ENCODE data around the gene CDK14.

CDK14 gene

DNA sequence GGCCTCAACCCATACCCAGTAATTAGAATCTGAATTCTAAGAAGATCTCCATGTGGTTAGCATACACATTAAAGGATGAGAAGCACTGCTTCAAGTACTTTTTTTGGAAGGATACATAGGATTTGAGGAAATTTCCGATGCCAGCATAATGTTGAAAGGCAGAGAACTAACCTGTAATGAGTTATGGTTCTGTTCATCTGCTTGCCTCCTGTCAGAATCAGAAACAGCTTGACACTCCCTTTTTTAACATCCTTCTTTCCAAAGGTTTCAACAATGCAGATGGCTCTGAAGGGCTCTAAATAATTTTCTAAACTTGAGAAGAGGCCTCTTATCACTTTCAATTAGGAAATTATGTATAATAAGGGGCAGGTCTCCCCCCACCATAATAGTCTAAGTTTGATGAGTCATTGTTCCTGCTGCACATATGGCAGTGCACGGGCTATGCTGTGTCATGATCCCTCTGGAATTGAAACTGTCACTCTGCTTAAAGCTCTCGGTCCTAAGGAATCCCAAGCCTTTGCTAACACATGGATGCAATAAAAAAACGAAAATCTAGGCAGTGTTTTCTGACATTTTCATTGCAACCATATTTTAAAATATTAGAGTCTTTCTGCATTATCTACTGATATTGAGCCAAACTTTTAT, 376.9 kb downstream of the CDK14 start:
- DNase-seq: no peak

DNA sequence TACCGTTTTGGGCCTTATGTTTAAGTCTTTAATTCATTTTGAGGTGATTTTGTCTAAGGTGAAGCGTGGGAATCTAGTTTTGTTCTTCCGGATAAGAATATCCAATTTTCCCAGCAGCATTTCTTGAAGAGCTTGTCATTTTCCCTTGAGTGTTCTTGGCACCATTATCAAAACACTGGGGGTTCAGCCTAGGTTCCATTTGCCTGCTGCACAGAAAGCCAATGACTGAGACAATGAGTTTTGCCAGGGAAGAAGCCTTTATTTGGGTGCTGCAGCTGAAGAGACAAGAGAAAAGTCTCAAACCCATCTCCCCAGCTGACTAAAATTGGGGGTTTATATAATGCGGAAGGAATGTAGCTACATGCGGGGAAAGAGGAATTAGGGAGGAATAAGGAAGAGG, 380.9 kb downstream of the CDK14 start:
- DNase-seq: no peak

DNA sequence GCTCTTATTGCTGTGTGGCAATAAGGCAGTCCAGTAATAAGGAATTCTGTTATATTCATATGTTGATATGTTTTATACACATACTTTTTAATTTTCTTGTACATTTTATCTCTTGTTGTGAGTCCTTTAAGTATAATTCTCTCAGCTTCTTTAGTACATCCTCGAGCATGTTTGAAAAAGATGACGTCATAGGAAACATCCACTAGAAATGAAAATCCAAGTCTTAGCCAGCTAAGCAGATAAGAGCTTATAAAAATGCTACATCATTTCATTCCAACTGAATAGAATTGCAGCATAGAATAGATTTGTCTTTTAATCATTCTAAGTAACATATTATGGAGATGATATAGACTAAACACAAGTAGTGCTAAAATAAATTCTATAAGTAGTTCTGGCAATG, 384.4 kb downstream of the CDK14 start:
- no peak for DNase-seq

DNA sequence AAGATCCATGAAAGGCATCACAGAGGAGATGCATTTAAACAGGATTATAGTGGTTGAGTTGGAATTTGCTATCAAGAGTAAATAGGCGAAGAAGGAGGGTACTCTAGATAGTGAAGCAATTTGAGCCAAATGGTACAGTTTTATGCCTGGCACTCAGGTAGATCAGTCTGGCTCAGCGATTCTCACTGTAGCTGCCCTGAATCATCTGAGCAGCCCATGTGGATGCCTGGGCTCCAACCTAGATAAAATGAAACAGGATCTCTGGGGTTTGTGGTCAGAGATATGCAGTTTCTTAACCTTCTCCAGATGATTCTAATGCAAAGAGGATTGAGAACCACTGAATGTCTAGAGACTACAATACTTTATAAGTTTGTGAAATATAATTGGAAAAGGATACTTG, 386.1 kb downstream of the CDK14 start:
- DNase-seq: no peak

DNA sequence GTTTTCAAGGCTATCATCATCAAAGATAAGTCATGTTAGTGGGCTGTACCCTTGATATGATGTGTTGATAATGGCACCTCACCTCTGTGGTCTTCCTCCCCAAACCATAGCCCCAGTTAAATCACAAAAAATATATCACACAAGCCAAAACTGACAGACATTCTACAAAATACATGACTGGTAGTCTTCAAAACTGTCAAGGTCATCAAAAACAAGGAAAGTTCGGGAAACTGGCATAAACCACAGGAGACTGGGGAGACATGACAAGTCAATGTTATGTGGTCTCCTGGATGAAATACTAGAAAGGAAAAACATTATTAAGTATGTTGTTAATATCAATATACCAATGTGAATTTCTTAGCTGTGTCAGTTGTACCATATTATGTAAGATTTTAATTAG, 388.6 kb downstream of the CDK14 start:
- DNase-seq: no peak

DNA sequence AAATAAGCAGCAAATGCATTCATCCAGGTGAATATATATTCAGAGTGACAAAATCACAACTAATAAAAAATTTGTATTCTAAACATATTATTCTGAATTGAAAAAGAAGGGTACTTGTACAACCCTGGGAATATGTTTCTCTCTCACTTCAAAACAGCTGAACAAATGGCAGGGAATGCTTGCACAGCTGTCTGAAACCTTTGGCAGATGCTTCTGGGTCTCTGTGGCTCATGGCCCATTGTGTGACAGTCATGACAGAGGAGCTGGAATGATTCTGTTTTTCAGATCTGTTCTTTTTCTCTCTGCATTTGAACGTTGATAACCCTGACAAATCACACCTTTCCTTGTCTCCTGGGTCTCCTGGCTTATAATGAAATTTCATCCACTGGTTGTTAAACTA, 392.4 kb downstream of the CDK14 start:
- DNase-seq: peak; percentile 71

DNA sequence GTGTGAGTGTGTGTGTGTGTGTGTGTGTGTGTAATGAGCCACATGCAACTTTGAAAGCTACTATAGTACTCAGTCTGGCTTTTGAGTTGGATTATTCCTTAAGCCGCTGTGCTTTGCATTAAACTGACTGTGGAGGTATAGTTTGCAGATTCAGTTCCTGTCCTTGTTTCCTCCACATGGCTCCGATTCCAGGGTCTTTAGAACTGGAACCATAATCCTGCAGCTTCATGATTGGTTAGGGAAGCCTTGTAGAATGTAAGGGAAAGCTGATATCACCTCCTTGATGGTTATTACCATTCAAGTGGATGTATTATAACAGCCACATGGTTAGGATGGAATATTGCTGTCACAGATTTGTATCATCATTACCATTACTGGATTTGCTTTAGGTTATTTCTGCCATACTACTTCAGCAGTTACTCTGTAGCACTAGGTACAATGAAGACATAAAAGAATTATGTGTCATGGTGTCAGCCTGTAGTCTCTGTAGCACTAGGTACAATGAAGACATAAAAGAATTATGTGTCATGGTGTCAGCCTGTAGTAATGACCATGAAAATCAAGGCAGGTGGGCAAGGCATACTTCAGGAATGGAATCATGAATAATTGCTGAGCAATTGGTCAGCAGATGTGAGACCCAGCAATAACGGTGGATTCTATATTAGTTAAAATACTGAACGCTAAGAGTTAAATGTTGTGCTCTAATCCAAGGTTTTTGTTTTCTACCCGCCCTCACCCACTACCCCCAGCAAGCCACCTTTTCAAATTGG, 393.1 kb downstream of the CDK14 start:
- DNase-seq: peak; percentile 31

DNA sequence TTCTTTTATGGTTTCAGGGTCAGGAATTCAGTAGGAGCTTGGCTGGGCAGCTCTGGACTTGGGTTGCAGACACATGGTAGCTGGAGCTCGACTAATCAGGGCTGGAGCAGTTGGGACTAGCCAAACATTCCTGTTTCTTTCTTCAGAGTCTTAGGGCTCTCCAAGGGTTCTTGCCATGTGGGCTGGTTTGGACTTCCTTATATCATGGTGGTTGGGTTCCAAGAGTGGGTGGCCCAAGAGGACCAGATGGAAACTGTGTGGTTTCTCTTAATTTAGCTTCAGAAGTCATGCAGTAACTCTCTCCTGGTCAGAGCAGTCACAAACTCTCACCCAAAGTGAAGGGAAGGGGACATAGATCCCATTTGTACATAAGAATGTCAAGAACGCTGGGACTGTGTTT, 398.0 kb downstream of the CDK14 start:
- no peak for DNase-seq

DNA sequence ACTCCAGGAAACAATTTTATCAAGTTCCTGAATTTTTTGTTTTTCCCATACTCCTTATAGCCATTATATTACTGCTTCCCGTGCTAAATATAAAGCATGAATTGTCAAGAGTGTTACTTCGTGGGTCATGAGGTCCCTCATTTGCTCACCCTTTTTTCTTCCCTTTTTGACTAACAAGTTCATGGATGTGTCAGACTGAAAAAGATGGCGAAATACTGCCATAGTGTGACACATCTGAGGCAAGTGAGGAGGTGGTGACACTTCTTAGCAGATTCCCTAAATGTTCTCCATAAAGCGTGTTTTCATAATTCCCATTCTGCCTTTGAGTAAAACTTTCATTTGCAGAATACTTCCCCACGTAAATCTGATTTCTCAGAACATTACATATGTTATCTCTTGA, 398.5 kb downstream of the CDK14 start:
- no peak for DNase-seq

DNA sequence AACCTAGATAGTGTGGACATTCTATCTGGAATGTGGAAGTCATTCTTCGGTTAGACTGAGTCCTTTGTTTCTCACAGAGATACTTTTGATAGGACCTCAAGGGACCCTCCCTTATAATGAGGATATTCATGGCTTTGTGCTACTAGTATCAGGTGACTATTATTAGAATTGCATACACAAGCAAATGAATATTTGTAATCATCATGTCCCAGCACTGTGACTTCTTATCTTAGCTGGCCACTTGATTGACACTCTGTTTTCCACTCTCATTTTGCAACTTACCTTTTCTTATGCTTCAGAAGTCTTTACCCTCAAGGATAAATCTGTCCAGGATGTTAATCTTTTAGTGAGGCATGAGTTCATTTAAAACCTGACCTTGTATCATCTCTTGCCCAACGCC, 399.9 kb downstream of the CDK14 start:
- DNase-seq: no peak

DNA sequence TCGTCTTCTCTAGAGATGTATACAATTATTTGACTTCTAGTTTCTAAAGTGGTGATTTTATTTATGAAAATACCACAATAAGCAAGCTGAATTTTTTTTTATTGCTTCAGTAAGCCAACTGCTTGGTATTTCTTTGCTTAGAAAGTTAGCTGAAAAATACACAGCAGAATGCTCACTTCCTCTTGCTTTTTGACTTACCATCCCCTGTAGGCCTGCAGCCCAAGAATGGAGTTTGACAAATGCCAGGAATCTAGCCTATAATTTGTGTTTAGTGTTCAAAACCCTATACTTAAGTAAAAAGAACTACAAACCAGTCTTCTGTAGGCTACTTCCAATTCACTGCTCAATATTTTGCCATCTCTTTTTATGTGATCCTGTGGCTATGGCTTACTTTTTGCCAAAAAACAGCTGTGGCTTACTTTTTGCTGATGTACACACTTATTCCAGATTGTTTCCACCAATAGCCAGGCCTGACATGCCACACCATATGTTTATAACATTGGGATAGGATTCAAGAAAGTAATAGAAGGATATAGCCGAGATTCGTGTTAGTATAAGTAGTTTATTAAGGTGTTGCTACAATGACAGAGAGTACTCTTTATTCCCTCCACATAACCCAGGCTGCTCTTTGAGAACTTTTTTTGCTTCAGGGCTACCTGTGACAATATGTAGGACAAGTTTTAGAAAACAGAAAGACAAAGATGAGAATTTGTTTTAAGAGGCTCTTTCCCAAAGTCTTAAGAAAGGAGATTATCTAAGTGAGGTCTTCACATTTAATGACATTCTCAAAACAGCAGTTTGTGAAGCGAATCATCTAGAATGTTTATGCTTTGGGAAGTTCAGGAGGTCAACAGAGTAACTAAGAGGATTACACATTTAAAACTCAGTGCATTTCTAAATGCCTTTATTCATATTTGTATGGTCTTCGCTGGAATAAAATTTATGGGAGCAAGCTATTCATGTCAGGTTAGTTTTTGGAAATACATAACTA, 404.2 kb downstream of the CDK14 start:
- DNase-seq: no peak

DNA sequence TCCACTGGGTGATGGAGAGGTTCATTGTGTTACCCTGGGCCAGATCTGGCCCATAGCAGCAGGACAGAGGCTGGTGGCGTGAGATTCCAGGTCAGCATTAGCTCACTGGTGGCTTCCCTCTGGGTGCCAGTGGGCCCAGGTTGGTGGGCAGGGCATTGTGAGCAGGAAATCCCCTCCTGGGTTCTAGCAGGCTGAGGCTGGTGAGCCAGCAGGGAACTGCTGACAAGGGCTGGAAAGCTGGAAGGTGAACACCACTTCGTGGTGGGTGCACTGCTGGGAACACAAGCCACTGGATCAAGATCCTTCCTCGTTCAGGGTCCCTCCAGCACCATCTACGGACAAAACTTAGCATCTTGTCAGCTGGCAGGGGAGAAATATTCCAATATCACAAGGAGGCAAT, 408.9 kb downstream of the CDK14 start:
- DNase-seq: no peak

DNA sequence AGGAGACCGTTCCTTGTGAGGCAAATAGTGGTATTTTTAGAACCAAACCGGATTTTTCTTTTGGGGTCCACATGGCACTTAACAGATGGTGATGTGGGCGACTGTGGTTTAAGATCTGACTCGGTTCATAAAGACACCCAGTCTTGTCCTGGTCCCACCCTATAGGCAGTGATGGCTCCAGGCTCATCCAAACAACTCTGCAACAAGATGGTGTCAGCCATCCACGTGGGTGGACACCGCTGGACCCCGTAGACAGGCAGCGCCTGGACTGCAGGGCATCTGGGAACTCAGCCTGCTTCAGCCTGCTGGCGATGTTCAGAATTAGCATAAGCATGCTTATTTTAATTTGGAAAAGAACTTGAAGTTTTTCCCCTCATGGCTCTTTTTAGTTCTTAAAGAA, 409.7 kb downstream of the CDK14 start:
- DNase-seq: no peak

DNA sequence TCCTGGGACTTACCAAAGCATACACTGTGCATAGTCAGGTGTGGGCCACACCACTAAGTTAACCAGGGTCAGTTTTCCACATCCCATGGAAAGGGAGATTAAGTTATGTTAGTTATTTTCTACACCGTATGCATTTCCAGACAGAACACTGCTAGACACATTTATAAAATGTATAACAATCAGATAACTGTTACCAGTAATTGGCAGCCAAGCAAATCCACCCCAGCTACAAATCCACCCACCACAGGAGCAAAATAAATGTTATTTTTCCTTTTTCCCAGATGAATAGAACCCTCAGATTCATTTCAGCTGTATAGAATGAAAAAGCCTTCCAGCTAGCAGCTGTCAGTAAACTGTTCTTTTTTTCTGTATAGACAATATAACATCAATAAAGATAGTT, 411.2 kb downstream of the CDK14 start:
- DNase-seq: no peak

DNA sequence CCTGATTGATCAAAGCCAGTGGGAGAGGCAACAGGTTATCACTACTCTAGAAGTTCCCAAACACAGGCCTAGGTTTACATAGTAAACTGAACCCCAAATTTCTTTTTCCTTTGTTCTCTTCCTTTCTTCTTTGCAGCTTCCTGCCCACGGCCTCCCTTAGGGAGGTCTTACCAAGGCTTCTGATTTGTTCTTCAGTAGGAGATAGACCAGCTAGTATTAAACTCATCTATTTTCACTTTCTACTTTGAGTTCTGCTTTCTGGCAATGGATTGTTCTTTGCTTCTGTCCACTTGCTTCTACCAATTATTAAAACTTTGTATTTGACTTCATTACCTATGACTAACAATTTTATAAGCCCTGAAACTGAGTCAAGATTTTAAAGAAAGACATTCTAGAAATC, 417.0 kb downstream of the CDK14 start:
- no peak for DNase-seq

DNA sequence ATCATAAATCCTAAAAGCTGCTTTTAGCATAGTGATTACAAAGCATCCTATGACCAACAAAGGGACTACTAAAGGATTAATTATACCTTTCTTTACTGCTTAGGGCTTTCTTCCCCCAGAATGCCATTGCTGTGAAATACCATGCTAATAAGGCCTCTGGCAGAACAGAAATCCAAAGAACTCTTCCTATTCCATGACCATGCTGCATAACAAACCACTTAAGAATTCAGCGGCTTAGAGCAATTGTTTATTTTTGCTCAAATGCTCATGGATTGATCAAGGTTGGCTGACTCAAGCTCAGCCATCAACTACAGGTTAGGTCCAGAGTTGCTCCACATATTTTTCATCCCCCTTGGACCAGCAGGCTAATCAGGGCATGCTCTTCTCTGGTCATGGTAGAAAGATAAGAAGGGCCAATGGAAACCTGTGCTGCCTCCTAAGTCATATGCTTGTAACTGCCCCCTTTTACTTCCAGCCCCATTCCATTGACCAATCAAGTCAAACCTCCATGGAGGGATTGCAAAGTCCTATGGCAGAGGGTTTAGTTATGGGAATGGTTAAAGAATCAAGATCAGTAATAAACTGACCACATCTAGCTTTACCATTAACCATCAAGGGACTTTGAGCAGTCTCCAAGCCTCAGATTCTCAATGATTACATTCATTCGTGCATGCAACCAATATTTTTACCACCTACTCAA, 423.7 kb downstream of the CDK14 start:
- no peak for DNase-seq

DNA sequence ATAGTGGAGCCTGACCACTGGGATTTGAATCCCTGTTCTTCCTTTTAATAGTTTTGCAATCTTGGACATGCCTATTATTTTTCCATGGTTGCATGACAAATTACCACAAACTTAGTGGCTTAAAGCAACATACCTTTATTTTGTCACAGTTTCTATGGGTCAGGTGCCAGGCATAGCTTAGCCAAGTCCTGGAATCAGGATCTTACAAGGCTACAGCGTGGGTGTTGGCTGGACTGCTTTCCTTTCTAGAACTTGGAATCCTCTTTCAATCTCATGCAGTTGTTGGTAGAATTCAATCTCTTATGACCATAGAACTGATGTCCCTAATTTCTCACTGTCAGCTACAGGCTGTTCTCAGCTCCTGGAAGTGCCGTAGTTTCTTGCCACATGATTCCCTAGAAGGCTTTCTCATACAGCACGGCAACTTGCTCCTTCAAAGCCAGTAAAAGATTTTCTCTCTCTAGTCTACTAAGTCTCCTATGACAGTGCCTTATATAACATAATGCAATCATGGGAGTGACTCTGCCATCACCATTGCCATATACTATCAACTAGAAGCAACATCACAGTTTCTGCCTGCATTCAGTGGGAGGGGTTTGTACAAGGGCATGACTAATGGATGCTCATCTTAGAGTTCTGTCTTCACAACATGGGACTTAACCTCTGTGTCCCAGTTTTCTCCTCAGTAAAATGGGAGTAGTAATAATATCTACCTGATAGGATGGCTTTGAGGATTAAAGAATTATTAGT, 424.7 kb downstream of the CDK14 start:
- no peak for DNase-seq

DNA sequence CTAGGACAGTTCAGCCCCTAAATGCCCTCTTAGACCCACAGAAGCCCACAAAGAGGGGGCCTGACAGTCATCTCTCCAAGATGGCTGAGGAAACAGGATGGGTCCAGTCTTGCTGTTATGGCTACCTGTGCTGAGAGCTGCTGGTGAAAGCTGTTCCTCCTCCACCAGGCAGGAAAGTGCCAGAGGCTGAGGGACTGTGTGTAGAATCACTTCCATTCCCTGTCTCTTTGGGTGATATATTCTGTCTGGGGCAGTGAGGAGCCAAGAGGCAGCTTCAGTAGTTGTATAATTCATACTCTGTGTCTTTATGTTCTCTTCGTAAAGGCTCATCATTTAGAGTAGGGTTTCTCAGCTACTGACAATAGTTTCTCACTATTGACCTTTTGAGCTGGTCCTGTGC, 425.8 kb downstream of the CDK14 start:
- DNase-seq: no peak

DNA sequence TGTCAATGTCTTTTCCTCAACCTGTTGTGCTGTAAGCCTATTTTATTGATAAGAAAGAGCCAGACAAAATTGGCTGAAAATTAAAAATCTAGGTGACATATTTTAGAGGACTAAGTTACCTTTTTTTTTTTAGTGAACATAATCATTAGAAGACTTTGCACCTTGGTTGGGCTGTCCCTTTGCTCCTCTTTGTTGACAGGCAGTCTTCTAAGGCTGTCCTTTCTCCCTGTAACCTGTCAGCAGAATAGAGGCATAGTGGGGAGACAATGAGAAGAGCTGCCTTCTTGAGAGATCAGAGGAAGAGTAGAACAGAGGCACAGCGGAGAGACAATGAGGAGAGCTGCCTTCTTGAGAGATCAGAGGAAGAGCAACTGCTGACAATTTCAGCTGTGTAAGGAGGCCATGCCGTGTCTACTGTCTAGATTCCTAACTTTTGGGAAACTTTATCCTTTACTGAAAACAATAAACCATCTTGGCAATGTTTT, 429.8 kb downstream of the CDK14 start:
- no peak for DNase-seq

DNA sequence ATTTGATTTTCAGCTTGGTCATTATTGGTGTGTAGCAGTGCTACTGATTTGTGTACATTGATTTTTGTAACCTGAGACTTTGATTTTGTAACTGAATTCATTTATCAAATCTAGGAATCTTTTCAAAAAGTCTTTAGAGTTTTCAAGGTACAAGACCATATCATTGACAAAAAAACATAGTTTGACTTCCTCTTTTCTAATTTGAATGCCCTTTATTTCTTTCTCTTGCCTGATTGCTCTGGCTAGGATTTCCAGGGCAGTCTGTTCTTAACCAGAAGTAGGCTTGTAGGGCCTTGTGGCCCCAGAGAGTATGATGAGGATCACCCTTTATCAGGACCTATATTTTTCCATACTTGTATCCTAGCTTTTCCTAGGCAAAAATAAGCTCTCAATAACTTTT, 433.6 kb downstream of the CDK14 start:
- DNase-seq: no peak

DNA sequence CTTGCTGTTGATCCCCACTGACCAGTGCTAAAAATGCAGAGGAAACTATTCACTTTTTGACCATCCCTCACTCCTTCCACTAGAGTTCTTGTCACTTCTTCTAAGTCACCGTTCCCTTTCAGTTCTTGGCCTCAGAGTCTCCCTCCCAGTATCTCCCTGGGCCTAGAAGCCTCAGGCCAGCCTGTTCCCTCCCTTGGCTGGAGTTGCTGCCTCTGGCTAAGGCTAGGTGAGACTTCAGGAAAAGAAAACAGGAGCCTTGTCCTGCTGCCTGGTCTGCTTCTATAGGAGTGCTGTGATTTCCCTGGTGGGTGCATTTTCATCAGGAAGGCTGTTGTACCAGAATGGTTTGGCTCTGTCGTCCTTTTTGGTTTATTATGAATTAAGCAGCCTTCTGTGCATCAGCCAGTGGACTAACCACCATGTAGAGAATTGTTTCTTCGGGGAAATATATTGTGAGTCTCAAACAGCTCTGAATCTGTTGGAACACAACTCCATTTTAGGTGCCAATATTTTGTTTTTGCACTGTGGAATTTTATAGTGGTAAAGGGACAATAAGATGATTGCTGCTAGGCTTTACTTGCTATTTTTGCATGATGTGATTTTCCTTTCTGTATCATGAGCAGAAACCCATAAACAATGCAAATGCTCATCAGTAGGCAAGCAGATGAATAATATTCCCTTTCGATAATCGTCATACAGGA, 434.7 kb downstream of the CDK14 start:
- DNase-seq: no peak
